ENCODE results near the gene CTTNBP2NL. TPM values are rescaled to one million over a fixed set of nuclear protein-coding genes. Genes with fewer than 3 reads are reported as not detected.

Gene CTTNBP2NL
- polyA plus RNA-seq, 1 experiment, result 30.5 TPM

DNA sequence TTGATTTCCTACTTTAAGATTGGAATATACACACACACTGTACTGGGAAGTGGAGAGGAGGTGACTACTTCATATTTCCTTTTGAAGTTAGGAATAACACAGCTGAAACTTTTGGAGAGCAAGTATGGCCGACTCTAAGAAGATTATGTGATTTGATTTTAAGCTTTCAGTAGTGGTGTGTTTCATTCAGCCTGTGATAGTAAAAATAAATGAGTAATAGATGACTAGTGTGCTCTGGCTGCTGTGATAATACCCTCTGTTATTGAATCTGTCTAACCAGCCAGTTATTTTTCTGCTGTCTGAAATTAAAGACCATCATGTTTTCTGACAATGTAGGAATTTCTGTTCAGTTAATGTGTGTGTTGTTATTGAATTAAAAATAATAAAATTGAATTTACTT, 48.3 kb downstream of the CTTNBP2NL start:
- H3K9me3 ChIP-seq (ENCODE audit: control insufficient read depth, insufficient read depth, low read length), result no peaks in the 10 kb centered on the region
- no peak for TF ChIP-seq CTCF (IDR thresholded peaks at IDR 0.05; ENCODE audit: low read depth, low read length)
- H3K4me3 ChIP-seq (ENCODE audit: low read depth, low read length), result no peak overlapping the region
- ChIA-PET POLR2A (no interaction called here), CTCF (interaction anchor here (0.7 to 0.9 kb wide), 2 partner anchors 22 to 53 kb away, joined by 3 to 4 read pairs; no protein-coding TSS in a partner anchor)
- no peaks in the 10 kb centered on the region for H3K27me3 ChIP-seq (ENCODE audit: control insufficient read depth, insufficient read depth, low read length)
- DNase-seq (ENCODE audit: low read depth, low spot score), result no peak
- no peak overlapping the region for H3K27ac ChIP-seq (ENCODE audit: low read depth, low read length)

DNA sequence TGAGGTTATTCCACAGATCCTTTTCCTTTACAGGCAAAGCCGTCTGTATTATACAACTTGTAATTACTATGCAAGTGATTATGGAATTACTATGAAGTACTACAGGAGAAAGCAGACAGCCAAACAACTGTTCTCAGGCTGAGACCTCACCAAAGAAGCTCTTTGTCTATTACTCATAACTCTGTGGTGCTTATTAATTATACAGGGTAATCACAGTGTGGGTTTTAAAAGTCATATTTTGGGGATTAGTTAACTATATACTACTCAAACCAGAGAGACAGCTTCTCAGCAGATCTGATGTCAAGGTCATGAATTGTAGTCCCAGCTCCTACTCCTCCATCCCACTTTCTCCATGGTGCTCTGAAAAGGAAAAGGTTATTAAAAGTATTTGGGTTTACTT, 49.6 kb downstream of the CTTNBP2NL start:
- Histone ChIP-seq H3K27ac (ENCODE audit: low read depth, low read length) (no peak overlapping the region), H3K27me3 (ENCODE audit: control insufficient read depth, insufficient read depth, low read length) (no peaks in the 10 kb centered on the region), H3K9me3 (ENCODE audit: control insufficient read depth, insufficient read depth, low read length) (no peaks in the 10 kb centered on the region), H3K4me3 (ENCODE audit: low read depth, low read length) (no peak overlapping the region)
- no peak for TF ChIP-seq CTCF (IDR thresholded peaks at IDR 0.05; ENCODE audit: low read depth, low read length)
- DNase-seq (ENCODE audit: low read depth, low spot score), result no peak
- ChIA-PET POLR2A (interaction anchor here (0.5 to 1.7 kb wide), 3 partner anchors 11 to 55 kb away, joined by 5 to 6 read pairs (median 5); no protein-coding TSS in a partner anchor), CTCF (interaction anchor here (1.0 to 1.6 kb wide), 5 partner anchors 51 to 274 kb away, joined by 3 to 10 read pairs (median 5); a partner anchor contains a TSS)

GRCh38 chr1:112446411-112446810, 50.4 kb downstream of the CTTNBP2NL start:
- ChIA-PET CTCF (interaction anchor here (0.6 to 1.6 kb wide), 8 partner anchors 20 to 273 kb away, joined by 3 to 10 read pairs (median 4); a partner anchor contains a TSS), POLR2A (interaction anchor here (0.6 to 1.7 kb wide), 3 partner anchors 11 to 52 kb away, joined by 3 to 5 read pairs (median 3); no protein-coding TSS in a partner anchor)
- TF ChIP-seq CTCF (IDR thresholded peaks at IDR 0.05; ENCODE audit: low read depth, low read length), result no peak

DNA sequence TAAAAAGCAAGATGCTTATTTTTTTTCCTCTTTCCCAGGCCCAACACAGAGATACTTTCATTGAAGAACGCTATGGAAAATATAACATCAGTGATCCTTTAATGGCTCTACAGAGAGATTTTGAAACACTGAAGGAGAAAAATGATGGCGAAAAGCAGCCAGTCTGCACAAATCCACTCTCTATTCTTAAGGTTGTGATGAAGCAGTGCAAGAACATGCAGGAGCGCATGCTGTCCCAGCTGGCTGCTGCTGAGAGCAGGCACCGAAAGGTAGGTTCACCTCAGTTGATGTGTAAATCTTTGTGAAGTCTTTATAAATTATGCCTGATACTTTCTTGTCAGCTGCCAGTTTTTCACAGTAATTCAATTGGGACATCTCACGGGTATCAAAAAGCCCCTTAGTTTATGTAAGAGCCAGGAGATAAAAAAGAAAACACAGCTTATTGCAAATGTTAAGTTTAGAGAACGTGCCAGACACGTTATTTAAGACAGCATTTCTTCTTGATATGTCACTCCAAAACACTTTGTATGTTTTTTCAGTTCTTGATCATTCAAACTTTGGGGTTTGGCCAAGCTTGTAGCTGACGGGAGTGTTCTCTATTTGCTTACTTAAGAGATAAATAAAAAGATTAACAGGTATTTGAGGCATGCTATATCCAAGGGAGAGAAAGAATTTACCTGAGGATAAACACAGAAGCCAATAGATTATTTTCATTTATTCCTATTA, 53.1 kb downstream of the CTTNBP2NL start:
- no peak for DNase-seq (ENCODE audit: low read depth, low spot score)
- no peaks in the 10 kb centered on the region for H3K9me3 ChIP-seq (ENCODE audit: control insufficient read depth, insufficient read depth, low read length)
- ChIA-PET POLR2A (no interaction called here), CTCF (no interaction called here)
- no peak overlapping the region for H3K27ac ChIP-seq (ENCODE audit: low read depth, low read length)
- no peaks in the 10 kb centered on the region for H3K27me3 ChIP-seq (ENCODE audit: control insufficient read depth, insufficient read depth, low read length)
- TF ChIP-seq CTCF (IDR thresholded peaks at IDR 0.05; ENCODE audit: low read depth, low read length), result no peak
- no peak overlapping the region for H3K4me3 ChIP-seq (ENCODE audit: low read depth, low read length)

More at GRCh38 chr1:112446411-112446810, 50.4 kb downstream of the CTTNBP2NL start:
- no peaks in the 10 kb centered on the region for H3K9me3 ChIP-seq (ENCODE audit: control insufficient read depth, insufficient read depth, low read length)
- H3K4me3 ChIP-seq (ENCODE audit: low read depth, low read length), result no peak overlapping the region
- no peak for DNase-seq (ENCODE audit: low read depth, low spot score)
- no peaks in the 10 kb centered on the region for H3K27me3 ChIP-seq (ENCODE audit: control insufficient read depth, insufficient read depth, low read length)
- H3K27ac ChIP-seq (ENCODE audit: low read depth, low read length), result peak overlapping the region; percentile 35

DNA sequence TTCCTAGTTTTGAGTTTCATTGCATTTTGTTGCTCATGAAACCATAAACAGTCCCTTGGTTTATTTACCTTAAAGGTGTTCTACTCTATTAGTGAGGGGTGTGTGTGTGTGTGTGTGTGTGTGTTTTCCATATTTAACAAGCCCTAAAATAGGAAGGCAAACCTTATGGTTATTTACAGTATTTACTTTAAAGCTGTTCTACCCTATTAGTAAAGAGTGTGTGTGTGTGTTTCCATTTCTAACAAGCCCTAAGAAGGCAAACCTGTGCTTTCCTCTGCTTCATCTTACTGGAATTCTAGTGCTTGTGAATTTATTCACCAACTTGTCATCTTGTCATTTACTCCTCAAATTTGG, 53.6 kb downstream of the CTTNBP2NL start:
- no peak for TF ChIP-seq CTCF (IDR thresholded peaks at IDR 0.05; ENCODE audit: low read depth, low read length)
- CTCF ChIA-PET, result no interaction called here

More for the DNA sequence above, 53.6 kb downstream of the CTTNBP2NL start:
- Histone ChIP-seq H3K27ac (ENCODE audit: low read depth, low read length) (no peak overlapping the region), H3K9me3 (ENCODE audit: control insufficient read depth, insufficient read depth, low read length) (no peaks in the 10 kb centered on the region), H3K27me3 (ENCODE audit: control insufficient read depth, insufficient read depth, low read length) (no peaks in the 10 kb centered on the region), H3K4me3 (ENCODE audit: low read depth, low read length) (no peak overlapping the region)
- DNase-seq (ENCODE audit: low read depth, low spot score), result no peak
- POLR2A ChIA-PET, result interaction anchor here (0.6 kb wide), 1 partner anchor 265 kb away, joined by 4 read pairs; the partner anchor contains the start of gene PPM1J

All from AG04450 (cell line).